Endodermal cell (in vitro differentiated cells): Measurements from ENCODE around the gene CFB. TPM values are rescaled to one million over a fixed set of nuclear protein-coding genes. Genes with fewer than 3 reads are reported as not detected.

Source experiments
- DNase-seq: peaks from one replicate; pipeline ENCODE4 v3.0.0-alpha.2; 2017
- H3K27ac ChIP-seq: 2 replicates; pipeline ENCODE4 v1.5.1; 2013; ENCODE audit warnings: mild to moderate bottlenecking, low read depth, low read length, moderate library complexity
- H3K27me3 ChIP-seq: 2 replicates; pipeline ENCODE4 v1.6.1; 2013; ENCODE audit warnings: mild to moderate bottlenecking, low read length, moderate library complexity; ENCODE audit not compliant: insufficient read depth, control insufficient read depth, poor library complexity, severe bottlenecking
- H3K36me3 ChIP-seq: 2 replicates; pipeline ENCODE4 v1.7.0; 2013; ENCODE audit warnings: mild to moderate bottlenecking, low read length, moderate library complexity; ENCODE audit not compliant: control insufficient read depth, insufficient read depth
- H3K4me1 ChIP-seq: one replicate; pipeline ENCODE4 v1.7.0; 2013; ENCODE audit warnings: low read length; ENCODE audit not compliant: control insufficient read depth, insufficient read depth
- H3K4me3 ChIP-seq: 2 replicates; pipeline ENCODE4 v1.5.1; 2013; ENCODE audit warnings: mild to moderate bottlenecking, low read length, moderate library complexity
- H3K9ac ChIP-seq: 2 replicates; pipeline ENCODE4 v1.6.1; 2013; ENCODE audit warnings: mild to moderate bottlenecking, low read length, moderate library complexity; ENCODE audit not compliant: poor library complexity, severe bottlenecking; ENCODE audit errors: extremely low read depth
- H3K9me3 ChIP-seq: 2 replicates; pipeline ENCODE4 v1.6.1; 2013; ENCODE audit warnings: mild to moderate bottlenecking, low read length, moderate library complexity; ENCODE audit not compliant: control insufficient read depth
- H3K27ac Mint-ChIP-seq: 2 replicates; pipeline ENCODE4 v1.8.0; 2020; ENCODE audit warnings: mixed read lengths
- H3K27me3 Mint-ChIP-seq: 2 replicates; pipeline ENCODE4 v1.8.0; 2021; ENCODE audit warnings: mild to moderate bottlenecking, mixed read lengths; ENCODE audit not compliant: insufficient read depth
- H3K36me3 Mint-ChIP-seq: 2 replicates; pipeline ENCODE4 v1.8.0; 2020; ENCODE audit warnings: low read depth, mixed read lengths
- H3K4me1 Mint-ChIP-seq: 2 replicates; pipeline ENCODE4 v1.8.0; 2020; ENCODE audit warnings: mixed read lengths
- H3K4me3 Mint-ChIP-seq: 2 replicates; pipeline ENCODE4 v1.8.0; 2020; ENCODE audit warnings: mild to moderate bottlenecking, moderate library complexity, mixed read lengths
- H3K9me3 Mint-ChIP-seq: 2 replicates; pipeline ENCODE4 v1.8.0; 2020; ENCODE audit warnings: mild to moderate bottlenecking, mixed read lengths
- CTCF ChIP-seq: fragments of 200-600 bp; sonication (generic); conservative IDR thresholded peaks from 2 replicates; pipeline ENCODE4 v1.5.0; 2021; ENCODE audit warnings: antibody characterized with exemption, mild to moderate bottlenecking
- WGBS, 2 experiments: methylation state at CpG; one replicate each; pipeline versions ENCODE4 v1.1.5 to v1.1.7; 2013; ENCODE audit warnings: missing lambda C conversion rate in 2 of 2, mixed read lengths in 1 of 2; ENCODE audit not compliant: insufficient coverage in 1 of 2, insufficient read length in 1 of 2; 5-methylcytosine and 5-hydroxymethylcytosine counted together
- total RNA-seq, 2 donors: library from RNA; stranded (reverse); fragmentation: NEBNext Ultra II Directional in 1 of 2; extraction: Animal tissue kit (Norgen Biotek cat#: 25700) in 1 of 2; gene quantifications; 2 replicates in 1 of 2; 3 replicates in 1 of 2; pipeline ENCODE4 v1.2.1, GENCODE V29; 2021

The CFB gene
- total RNA-seq, 2 donors from 2014 or later = 0.51 to 0.66 TPM

- no peaks in the 10 kb centered on the region for H3K27me3 ChIP-seq
- peaks cover 7% of the 10 kb centered on the region for H3K27me3 Mint-ChIP-seq
- no peak overlapping the region for H3K27ac Mint-ChIP-seq
- no peaks in the 10 kb centered on the region for H3K36me3 ChIP-seq
- 90% methylated on average over 6 of the region's 6 CpGs for WGBS, 2 experiments
- H3K36me3 Mint-ChIP-seq = no peaks in the 10 kb centered on the region
- DNase-seq = no peak
- no peaks in the 10 kb centered on the region for H3K9me3 Mint-ChIP-seq
- H3K4me3 ChIP-seq = no peak overlapping the region
- H3K4me3 Mint-ChIP-seq = no peak overlapping the region
- H3K4me1 ChIP-seq = no peaks in the 10 kb centered on the region
- no peaks in the 10 kb centered on the region for H3K9me3 ChIP-seq
- H3K4me1 Mint-ChIP-seq = no peaks in the 10 kb centered on the region
- no peak overlapping the region for H3K9ac ChIP-seq
- TF ChIP-seq CTCF = no peak
- H3K27ac ChIP-seq = no peak overlapping the region
Observed at GRCh38 chr6:31915756-31916155, 30.1 kb upstream of the CFB start.

- H3K9me3 Mint-ChIP-seq = no peaks in the 10 kb centered on the region
- H3K36me3 ChIP-seq = no peaks in the 10 kb centered on the region
- H3K36me3 Mint-ChIP-seq = no peaks in the 10 kb centered on the region
Observed at GRCh38 chr6:31918069-31918720, 27.7 kb upstream of the CFB start.

GRCh38 chr6:31919624-31920303 lies 26.1 kb upstream of the CFB start:
- no peak for TF ChIP-seq CTCF
- Mint-ChIP-seq H3K27me3 (peaks cover 4% of the 10 kb centered on the region), H3K36me3 (no peaks in the 10 kb centered on the region), H3K9me3 (no peaks in the 10 kb centered on the region), H3K27ac (no peak overlapping the region), H3K4me1 (no peaks in the 10 kb centered on the region), H3K4me3 (no peak overlapping the region)
- no peak overlapping the region for H3K9ac ChIP-seq
- H3K36me3 ChIP-seq = no peaks in the 10 kb centered on the region
- no peak overlapping the region for H3K27ac ChIP-seq
- DNase-seq = no peak
- H3K4me3 ChIP-seq = no peak overlapping the region
- WGBS, 2 experiments = 89 to 92% methylated on average over 2 to 6 of the region's 6 CpGs
- H3K27me3 ChIP-seq = no peaks in the 10 kb centered on the region
- no peaks in the 10 kb centered on the region for H3K4me1 ChIP-seq
- no peaks in the 10 kb centered on the region for H3K9me3 ChIP-seq

More at GRCh38 chr6:31918069-31918720, 27.7 kb upstream of the CFB start:
- 94 to 95% methylated on average over 7 to 8 of the region's 8 CpGs for WGBS, 2 experiments
- Mint-ChIP-seq H3K27ac (no peak overlapping the region), H3K4me1 (no peaks in the 10 kb centered on the region), H3K4me3 (no peak overlapping the region), H3K27me3 (peaks cover 7% of the 10 kb centered on the region)
- Histone ChIP-seq H3K4me1 (no peaks in the 10 kb centered on the region), H3K9me3 (no peaks in the 10 kb centered on the region), H3K4me3 (no peak overlapping the region), H3K9ac (no peak overlapping the region), H3K27ac (no peak overlapping the region), H3K27me3 (no peaks in the 10 kb centered on the region)
- TF ChIP-seq CTCF = no peak
- DNase-seq = no peak
